WTC11 (cell line): ENCODE data around the gene POLR2E. TPM values are rescaled to one million over a fixed set of nuclear protein-coding genes. Genes with fewer than 3 reads are reported as not detected.
A peak's percentile ranks its signal among the peaks of the same experiment; 100 is the strongest.

Experiments used
- ATAC-seq: fragments of 200-7000 bp; cut with Tn5 transposase; 2 replicates; pipeline ENCODE4 v1.10.0; 2021; ENCODE audit warnings: mild to moderate bottlenecking, moderate library complexity
- CTCF ChIA-PET: fragments of 300-600 bp; sonication (Branson Sonifier 250); formaldehyde crosslinking; loops from one replicate; lab custom pipeline; 2021; ENCODE audit warnings: antibody characterized with exemption; lab: Charles Lee
- POLR2A ChIA-PET: fragments of 350-600 bp; sonication (Branson Sonifier 250); formaldehyde crosslinking; loops from one replicate; lab custom pipeline; 2021; ENCODE audit warnings: antibody characterized with exemption; lab: Charles Lee
- DNase-seq: peaks from one replicate; pipeline ENCODE4 v3.0.0; 2021; ENCODE audit warnings: low spot score
- H3K27ac Mint-ChIP-seq: 2 replicates; pipeline ENCODE4 v1.8.0; 2021; ENCODE audit warnings: mixed read lengths
- H3K27me3 Mint-ChIP-seq: 2 replicates; pipeline ENCODE4 v1.8.0; 2021; ENCODE audit warnings: low read depth, mild to moderate bottlenecking, moderate library complexity, mixed read lengths
- H3K36me3 Mint-ChIP-seq: 2 replicates; pipeline ENCODE4 v1.8.0; 2021; ENCODE audit warnings: mixed read lengths
- H3K4me1 Mint-ChIP-seq: 2 replicates; pipeline ENCODE4 v1.8.0; 2022; ENCODE audit warnings: mixed read lengths
- H3K4me3 Mint-ChIP-seq: 2 replicates; pipeline ENCODE4 v1.8.0; 2021; ENCODE audit warnings: mild to moderate bottlenecking, moderate library complexity, mixed read lengths
- H3K9me3 Mint-ChIP-seq: 2 replicates; pipeline ENCODE4 v1.8.0; 2021; ENCODE audit warnings: mixed read lengths
- AFF4 ChIP-seq: sonication (generic); formaldehyde crosslinking; IDR thresholded peaks from 2 replicates; pipeline ENCODE4 v1.8.1; 2023; ENCODE audit warnings: mild to moderate bottlenecking, missing genetic modification reagents, borderline replicate concordance
- AR ChIP-seq: fragments of 250-450 bp; sonication (Bioruptor Pico); IDR thresholded peaks from 2 replicates; pipeline ENCODE4 v1.9.0; 2021; ENCODE audit warnings: mild to moderate bottlenecking
- FOXJ3 ChIP-seq: sonication (generic); formaldehyde crosslinking; IDR thresholded peaks from 2 replicates; pipeline ENCODE4 v1.9.0; 2021; ENCODE audit warnings: missing genetic modification reagents, mild to moderate bottlenecking, borderline replicate concordance
- IRF2 ChIP-seq: sonication (generic); formaldehyde crosslinking; IDR thresholded peaks from 2 replicates; pipeline ENCODE4 v1.8.0; 2022; ENCODE audit warnings: low read depth, missing genetic modification reagents, borderline replicate concordance
- JAZF1 ChIP-seq: fragments of 250-450 bp; sonication (Bioruptor Pico); IDR thresholded peaks from 2 replicates; pipeline ENCODE4 v1.9.0; 2021; ENCODE audit warnings: moderate library complexity, mild to moderate bottlenecking, inconsistent platforms
- NR2C2 ChIP-seq: sonication (generic); formaldehyde crosslinking; IDR thresholded peaks from 2 replicates; pipeline ENCODE4 v1.8.0; 2022; ENCODE audit warnings: mild to moderate bottlenecking, missing genetic modification reagents
- NR3C1 ChIP-seq: sonication (generic); formaldehyde crosslinking; conservative IDR thresholded peaks from 2 replicates; pipeline ENCODE4 v1.8.1; 2023; ENCODE audit warnings: low read depth, mild to moderate bottlenecking, missing genetic modification reagents
- OVOL2 ChIP-seq: fragments of 250-450 bp; sonication (Bioruptor Pico); IDR thresholded peaks from 2 replicates; pipeline ENCODE4 v1.9.0; 2021; ENCODE audit warnings: mild to moderate bottlenecking, borderline replicate concordance
- RORB ChIP-seq: fragments of 250-450 bp; sonication (Bioruptor Pico); IDR thresholded peaks from 2 replicates; pipeline ENCODE4 v1.9.0; 2021; ENCODE audit warnings: mild to moderate bottlenecking
- SP1 ChIP-seq: sonication (generic); formaldehyde crosslinking; conservative IDR thresholded peaks from 2 replicates; pipeline ENCODE4 v1.8.1; 2022; ENCODE audit warnings: missing genetic modification reagents
- TCF7 ChIP-seq: sonication (generic); formaldehyde crosslinking; IDR thresholded peaks from 2 replicates; pipeline ENCODE4 v1.8.0; 2022; ENCODE audit warnings: mild to moderate bottlenecking, low read depth, missing genetic modification reagents, moderate library complexity
- ZNF121 ChIP-seq: sonication (generic); formaldehyde crosslinking; IDR thresholded peaks from 2 replicates; pipeline ENCODE4 v1.8.0; 2023; ENCODE audit warnings: missing genetic modification reagents
- ZNF423 ChIP-seq: fragments of 250-450 bp; sonication (Bioruptor Pico); IDR thresholded peaks from 2 replicates; pipeline ENCODE4 v2.1.2; 2022; ENCODE audit warnings: mild to moderate bottlenecking, moderate library complexity
- ZNF532 ChIP-seq: fragments of 250-450 bp; sonication (Bioruptor Pico); IDR thresholded peaks from 2 replicates; pipeline ENCODE4 v1.9.0; 2021; ENCODE audit warnings: mild to moderate bottlenecking, borderline replicate concordance
- total RNA-seq: library from RNA; stranded (reverse); gene quantifications from 3 replicates; pipeline ENCODE4 v1.2.3, GENCODE V29; 2021
- TF ChIP-seq, protein P1 (sequence below): sonication (generic); formaldehyde crosslinking; IDR thresholded peaks from 2 replicates; pipeline ENCODE4 v1.8.1; 2023; ENCODE audit warnings: mild to moderate bottlenecking, missing genetic modification reagents, moderate library complexity
- TF ChIP-seq, protein P2 (sequence below): sonication (generic); formaldehyde crosslinking; IDR thresholded peaks from 2 replicates; pipeline ENCODE4 v1.8.1; 2022; ENCODE audit warnings: low read depth, mild to moderate bottlenecking, moderate library complexity, missing genetic modification reagents, borderline replicate concordance
- TF ChIP-seq, protein P3 (sequence below): sonication (generic); formaldehyde crosslinking; IDR thresholded peaks from 2 replicates; pipeline ENCODE4 v1.8.1; 2022; ENCODE audit warnings: mild to moderate bottlenecking, moderate library complexity, missing genetic modification reagents

Gene POLR2E
- total RNA-seq, 1 experiment from 2014 or later: 275 TPM

DNA sequence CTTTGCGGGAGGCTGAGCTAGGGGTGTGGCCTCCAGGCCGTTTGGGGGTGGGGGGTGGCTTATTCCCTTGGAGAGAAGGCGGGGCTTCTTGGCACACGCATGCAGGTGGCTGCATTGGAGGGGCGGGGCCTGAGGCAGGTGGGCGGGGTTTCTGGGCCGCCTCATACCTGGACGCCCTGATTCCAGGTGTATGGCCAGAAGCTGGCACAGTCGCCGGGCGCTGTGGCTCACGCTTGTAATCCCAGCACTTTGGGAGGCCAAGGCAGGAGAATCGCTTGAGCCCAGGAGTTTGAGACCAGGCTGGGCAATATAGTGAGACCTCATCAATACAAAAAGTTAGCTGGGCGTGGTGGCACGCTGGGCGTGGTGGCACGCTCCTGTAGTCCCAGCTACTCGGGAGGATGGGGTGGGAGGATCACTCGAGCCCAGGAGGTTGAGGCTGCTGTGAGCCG lies 47.5 kb downstream of the POLR2E start:
- Mint-ChIP-seq H3K4me1 (no peaks in the 10 kb centered on the region), H3K27ac (no peak overlapping the region), H3K36me3 (peaks cover 5% of the 10 kb centered on the region; the same call in 1 of the 2 replicates), H3K4me3 (no peak overlapping the region), H3K27me3 (no peaks in the 10 kb centered on the region), H3K9me3 (no peaks in the 10 kb centered on the region)
- DNase-seq (peak; percentile 86), ATAC-seq (peak; percentile 12)
- ChIA-PET CTCF (interaction anchor here (0.7 to 3.2 kb wide), 5 partner anchors 18 to 219 kb away, joined by 3 to 18 read pairs (median 4); partner anchors contain the start of gene ARHGAP45), POLR2A (interaction anchor here (0.6 to 1.6 kb wide), 3 partner anchors 7 to 34 kb away, joined by 3 to 5 read pairs (median 3); partner anchors contain the start of genes ABCA7 and CNN2)
- TF ChIP-seq ZNF121 (CRISPR knock-in tag) (0 out of 2 replicates have a peak, but pooled peaks have one; percentile 36), AR (no peak), FOXJ3 (CRISPR knock-in tag) (no peak)

DNA sequence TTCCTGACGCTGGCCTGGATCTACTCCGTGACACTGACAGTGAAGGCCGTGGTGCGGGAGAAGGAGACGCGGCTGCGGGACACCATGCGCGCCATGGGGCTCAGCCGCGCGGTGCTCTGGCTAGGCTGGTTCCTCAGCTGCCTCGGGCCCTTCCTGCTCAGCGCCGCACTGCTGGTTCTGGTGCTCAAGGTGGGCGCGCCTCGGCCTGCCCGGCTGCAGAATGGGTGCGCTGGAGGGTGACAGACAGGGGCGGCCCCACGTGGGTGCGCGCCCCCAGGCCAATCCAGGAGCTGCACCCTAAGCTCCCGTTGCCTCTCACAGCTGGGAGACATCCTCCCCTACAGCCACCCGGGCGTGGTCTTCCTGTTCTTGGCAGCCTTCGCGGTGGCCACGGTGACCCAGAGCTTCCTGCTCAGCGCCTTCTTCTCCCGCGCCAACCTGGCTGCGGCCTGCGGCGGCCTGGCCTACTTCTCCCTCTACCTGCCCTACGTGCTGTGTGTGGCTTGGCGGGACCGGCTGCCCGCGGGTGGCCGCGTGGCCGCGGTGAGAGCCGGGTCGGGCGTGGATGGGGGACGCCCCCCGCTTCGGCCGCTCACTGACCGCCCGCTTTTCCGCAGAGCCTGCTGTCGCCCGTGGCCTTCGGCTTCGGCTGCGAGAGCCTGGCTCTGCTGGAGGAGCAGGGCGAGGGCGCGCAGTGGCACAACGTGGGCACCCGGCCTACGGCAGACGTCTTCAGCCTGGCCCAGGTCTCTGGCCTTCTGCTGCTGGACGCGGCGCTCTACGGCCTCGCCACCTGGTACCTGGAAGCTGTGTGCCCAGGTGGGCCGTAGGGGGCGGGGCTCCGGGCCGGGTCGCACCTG lies 48.1 kb downstream of the POLR2E start:
- DNase-seq (no peak), ATAC-seq (no peak)
- POLR2A ChIA-PET: interaction anchor here (1.3 kb wide), 1 partner anchor 21 kb away, joined by 3 read pairs; the partner anchor contains the start of gene CNN2
- Mint-ChIP-seq H3K4me1 (no peaks in the 10 kb centered on the region), H3K36me3 (peaks cover 5% of the 10 kb centered on the region; the same call in 1 of the 2 replicates), H3K4me3 (no peak overlapping the region), H3K27ac (no peak overlapping the region), H3K9me3 (no peaks in the 10 kb centered on the region), H3K27me3 (no peaks in the 10 kb centered on the region)
- TF ChIP-seq, protein P1, sequence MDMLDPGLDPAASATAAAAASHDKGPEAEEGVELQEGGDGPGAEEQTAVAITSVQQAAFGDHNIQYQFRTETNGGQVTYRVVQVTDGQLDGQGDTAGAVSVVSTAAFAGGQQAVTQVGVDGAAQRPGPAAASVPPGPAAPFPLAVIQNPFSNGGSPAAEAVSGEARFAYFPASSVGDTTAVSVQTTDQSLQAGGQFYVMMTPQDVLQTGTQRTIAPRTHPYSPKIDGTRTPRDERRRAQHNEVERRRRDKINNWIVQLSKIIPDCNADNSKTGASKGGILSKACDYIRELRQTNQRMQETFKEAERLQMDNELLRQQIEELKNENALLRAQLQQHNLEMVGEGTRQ (CRISPR knock-in tag): no peak
- TF ChIP-seq, protein P2, sequence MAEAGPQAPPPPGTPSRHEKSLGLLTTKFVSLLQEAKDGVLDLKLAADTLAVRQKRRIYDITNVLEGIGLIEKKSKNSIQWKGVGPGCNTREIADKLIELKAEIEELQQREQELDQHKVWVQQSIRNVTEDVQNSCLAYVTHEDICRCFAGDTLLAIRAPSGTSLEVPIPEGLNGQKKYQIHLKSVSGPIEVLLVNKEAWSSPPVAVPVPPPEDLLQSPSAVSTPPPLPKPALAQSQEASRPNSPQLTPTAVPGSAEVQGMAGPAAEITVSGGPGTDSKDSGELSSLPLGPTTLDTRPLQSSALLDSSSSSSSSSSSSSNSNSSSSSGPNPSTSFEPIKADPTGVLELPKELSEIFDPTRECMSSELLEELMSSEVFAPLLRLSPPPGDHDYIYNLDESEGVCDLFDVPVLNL (CRISPR knock-in tag): no peak
- no peak for TF ChIP-seq AFF4 (CRISPR knock-in tag)
- TF ChIP-seq, protein P3, sequence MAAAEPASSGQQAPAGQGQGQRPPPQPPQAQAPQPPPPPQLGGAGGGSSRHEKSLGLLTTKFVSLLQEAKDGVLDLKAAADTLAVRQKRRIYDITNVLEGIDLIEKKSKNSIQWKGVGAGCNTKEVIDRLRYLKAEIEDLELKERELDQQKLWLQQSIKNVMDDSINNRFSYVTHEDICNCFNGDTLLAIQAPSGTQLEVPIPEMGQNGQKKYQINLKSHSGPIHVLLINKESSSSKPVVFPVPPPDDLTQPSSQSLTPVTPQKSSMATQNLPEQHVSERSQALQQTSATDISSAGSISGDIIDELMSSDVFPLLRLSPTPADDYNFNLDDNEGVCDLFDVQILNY (CRISPR knock-in tag): no peak
- TF ChIP-seq RORB (CRISPR knock-in tag): no peak
- TF ChIP-seq TCF7 (CRISPR knock-in tag): no peak
- no peak for TF ChIP-seq NR2C2
- no peak for TF ChIP-seq JAZF1 (CRISPR knock-in tag)
- no peak for TF ChIP-seq ZNF423 (CRISPR knock-in tag)
- TF ChIP-seq NR3C1 (CRISPR knock-in tag): no peak
- TF ChIP-seq OVOL2 (CRISPR knock-in tag): no peak
- no peak for TF ChIP-seq ZNF532
- TF ChIP-seq SP1: no peak
- no peak for TF ChIP-seq IRF2 (CRISPR knock-in tag)
- CTCF ChIA-PET: interaction anchor here (0.7 to 3.2 kb wide), 5 partner anchors 19 to 219 kb away, joined by 3 to 18 read pairs (median 3); partner anchors contain the start of gene ARHGAP45
